Epithelial cell of proximal tubule (primary cell): ENCODE measurements around the gene MXI1. TPM values are rescaled to one million over a fixed set of nuclear protein-coding genes. Genes with fewer than 3 reads are reported as not detected.
A peak's percentile ranks its signal among the peaks of the same experiment; 100 is the strongest.

Experiments used
- DNase-seq: peaks from one replicate; pipeline ENCODE4 v3.0.0-alpha.2; 2011; ENCODE audit warnings: low read depth
- H3K4me3 ChIP-seq: 2 replicates; pipeline ENCODE4 v1.5.1; 2011; ENCODE audit warnings: low read depth, mild to moderate bottlenecking, low read length
- total RNA-seq: library from RNA; depleted of rRNA; stranded (reverse); fragments of >200 nt; gene quantifications from 2 replicates; pipeline ENCODE4 v1.2.3, GENCODE V29; 2015
- TF ChIP-seq, protein P1 (sequence below): conservative IDR thresholded peaks from 2 replicates; pipeline ENCODE4 v1.5.1; 2012; ENCODE audit warnings: low read depth, mild to moderate bottlenecking, low read length

The MXI1 gene
- 5.4 and 12.6 TPM in 2 replicates for total RNA-seq

DNA sequence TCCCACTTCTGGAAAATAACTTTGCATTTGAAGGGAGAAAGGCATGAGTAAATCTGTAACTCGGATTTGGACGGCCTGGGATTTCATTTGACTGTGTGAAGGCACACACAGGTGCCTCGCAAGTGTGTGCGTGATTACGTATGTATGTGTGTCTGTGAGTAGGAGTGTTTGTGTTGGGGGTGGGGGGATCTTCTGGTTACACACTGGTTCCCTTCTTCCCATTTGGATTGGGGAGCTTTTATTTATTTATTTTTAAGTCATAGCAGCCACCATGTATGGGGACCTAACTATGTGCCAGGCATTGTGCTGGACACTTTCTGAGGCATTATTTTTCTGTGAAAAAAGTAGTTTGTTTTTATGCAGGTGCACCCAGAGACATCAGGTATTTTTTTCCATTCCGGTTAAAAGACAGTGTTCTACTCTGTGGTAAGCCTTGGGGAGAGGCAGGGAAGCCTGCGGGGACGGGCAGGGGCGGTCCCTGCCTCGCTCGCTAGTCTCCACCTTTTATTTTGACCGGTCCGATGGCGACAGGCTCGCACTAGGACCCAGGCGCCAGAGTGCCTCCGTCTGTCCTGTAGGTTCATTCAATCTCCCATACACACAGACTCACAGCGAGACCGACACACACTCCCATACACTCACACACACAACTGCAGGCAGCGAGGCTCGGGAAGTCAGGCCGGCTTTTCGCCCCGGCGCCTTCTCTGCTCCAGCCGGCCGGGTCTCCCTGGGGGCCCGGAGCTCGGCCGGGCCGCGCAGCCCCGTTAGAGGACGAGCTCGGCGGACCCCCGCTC lies at the start of gene MXI1:
TSS of gene MXI1 (plus strand) at position 595 of the 794 bp plus-strand sequence. CDS start 204 bp downstream, outside the sequence.
- H3K4me3 ChIP-seq: peak within 1 kb of the TSS; percentile 90
- TF ChIP-seq, protein P1, sequence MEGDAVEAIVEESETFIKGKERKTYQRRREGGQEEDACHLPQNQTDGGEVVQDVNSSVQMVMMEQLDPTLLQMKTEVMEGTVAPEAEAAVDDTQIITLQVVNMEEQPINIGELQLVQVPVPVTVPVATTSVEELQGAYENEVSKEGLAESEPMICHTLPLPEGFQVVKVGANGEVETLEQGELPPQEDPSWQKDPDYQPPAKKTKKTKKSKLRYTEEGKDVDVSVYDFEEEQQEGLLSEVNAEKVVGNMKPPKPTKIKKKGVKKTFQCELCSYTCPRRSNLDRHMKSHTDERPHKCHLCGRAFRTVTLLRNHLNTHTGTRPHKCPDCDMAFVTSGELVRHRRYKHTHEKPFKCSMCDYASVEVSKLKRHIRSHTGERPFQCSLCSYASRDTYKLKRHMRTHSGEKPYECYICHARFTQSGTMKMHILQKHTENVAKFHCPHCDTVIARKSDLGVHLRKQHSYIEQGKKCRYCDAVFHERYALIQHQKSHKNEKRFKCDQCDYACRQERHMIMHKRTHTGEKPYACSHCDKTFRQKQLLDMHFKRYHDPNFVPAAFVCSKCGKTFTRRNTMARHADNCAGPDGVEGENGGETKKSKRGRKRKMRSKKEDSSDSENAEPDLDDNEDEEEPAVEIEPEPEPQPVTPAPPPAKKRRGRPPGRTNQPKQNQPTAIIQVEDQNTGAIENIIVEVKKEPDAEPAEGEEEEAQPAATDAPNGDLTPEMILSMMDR: no peak
- no peak for DNase-seq

DNA sequence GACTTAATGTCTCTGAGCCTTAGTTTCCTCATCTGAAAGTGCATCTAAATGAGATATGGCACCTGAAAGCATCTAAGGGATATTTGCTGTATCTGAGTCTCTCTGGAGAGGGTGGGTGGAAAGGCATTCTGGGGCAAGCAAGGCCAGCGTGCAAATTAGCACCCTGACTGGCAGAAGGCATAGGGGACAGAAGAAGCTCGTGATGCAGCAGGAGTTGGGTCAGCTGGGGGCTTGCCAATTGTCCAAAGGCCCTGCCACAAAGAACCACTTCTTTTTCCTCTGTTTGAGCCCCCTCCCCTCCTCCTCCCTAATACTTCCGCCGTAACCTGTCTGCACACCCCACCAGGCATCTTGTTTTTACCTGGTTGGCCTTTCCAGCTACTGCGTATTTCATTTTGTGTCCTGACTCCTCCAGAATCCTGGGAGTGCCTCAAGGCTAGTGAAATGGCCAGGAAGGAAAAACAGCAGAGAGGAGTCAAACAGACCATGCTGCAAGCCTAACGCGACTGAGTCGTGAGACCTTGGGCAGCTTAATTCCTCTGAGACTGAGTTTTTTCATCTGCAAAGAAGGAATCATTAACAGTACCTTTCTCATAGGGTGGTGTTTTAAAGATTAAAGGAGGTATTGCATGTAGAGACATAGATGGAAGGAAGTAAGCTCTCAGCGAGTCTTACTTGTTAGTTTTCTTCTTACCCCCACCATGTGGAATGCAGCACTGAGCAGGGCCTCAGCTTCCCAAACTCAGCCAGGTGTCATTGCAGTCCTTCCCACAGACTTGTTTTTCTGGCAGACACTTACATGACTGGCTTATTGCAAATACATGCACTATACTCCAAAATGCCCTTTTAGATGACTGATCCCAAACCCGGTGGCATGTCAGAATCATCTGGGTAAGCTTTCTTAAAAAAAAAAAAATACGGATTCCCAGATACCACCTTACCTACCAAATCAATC lies 49.1 kb upstream of the MXI1 start:
- DNase-seq: no peak
- TF ChIP-seq, protein P1: no peak
- H3K4me3 ChIP-seq: no peak overlapping the region

DNA sequence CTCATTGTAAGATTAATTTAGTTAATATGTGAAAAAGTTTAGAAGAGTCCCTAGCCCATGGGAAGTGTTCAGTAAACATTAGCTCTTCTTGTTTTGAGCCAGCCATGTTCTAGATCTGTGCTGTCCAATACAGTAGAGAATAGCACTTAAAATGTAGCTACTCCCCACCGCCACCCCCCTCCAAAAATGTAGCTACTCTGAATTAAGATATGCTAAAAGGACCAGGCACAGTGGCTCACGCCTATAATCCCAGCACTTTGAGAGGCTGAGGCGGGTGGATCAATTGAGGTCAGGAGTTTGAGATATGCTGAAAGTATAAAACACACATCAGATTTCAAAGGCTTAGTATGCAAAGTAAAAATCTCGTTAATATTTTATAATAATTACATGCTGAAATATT lies 47.3 kb upstream of the MXI1 start:
- no peak for DNase-seq
- no peak overlapping the region for H3K4me3 ChIP-seq
- TF ChIP-seq, protein P1: no peak

DNA sequence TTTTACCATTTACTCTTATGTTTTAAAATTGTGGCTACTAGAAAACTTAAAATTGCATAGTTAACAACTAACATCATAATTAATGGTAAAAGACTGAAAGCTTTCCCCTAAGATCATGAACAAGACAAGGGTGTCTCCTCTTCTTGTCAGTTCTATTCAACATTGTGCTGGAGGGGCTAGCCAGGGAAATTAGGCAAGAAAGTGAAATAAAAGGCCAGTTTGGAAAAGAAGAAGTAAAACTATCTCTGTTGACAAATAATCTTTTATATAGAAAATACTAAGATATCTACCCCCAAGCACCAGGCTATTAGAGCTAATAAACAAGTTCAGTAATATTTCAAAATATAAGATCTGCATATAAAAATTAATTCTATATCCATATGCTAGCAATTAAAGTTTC lies 46.9 kb upstream of the MXI1 start:
- DNase-seq: no peak
- no peak overlapping the region for H3K4me3 ChIP-seq
- TF ChIP-seq, protein P1: no peak

DNA sequence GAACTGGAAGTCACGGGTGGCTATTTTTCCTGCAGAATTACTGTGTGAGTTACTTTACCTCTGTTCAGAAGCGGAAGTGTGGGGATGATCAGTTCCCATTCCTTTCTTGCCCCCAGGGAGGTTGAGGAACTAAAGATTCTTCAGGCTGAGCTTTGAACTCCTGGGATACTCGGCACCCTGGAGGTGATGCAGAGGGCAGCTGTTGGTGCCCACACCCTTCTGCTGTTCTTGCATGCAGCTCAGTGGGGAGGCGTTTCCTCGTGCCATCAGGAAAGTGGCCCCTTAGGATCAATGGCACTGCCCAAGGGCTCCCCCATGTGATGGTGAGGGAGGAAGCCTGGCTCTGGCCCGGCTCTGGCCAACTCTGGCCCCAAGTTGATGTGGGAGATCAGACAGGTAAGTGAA lies 44.7 kb upstream of the MXI1 start:
- no peak overlapping the region for H3K4me3 ChIP-seq
- TF ChIP-seq, protein P1: no peak
- DNase-seq: no peak

DNA sequence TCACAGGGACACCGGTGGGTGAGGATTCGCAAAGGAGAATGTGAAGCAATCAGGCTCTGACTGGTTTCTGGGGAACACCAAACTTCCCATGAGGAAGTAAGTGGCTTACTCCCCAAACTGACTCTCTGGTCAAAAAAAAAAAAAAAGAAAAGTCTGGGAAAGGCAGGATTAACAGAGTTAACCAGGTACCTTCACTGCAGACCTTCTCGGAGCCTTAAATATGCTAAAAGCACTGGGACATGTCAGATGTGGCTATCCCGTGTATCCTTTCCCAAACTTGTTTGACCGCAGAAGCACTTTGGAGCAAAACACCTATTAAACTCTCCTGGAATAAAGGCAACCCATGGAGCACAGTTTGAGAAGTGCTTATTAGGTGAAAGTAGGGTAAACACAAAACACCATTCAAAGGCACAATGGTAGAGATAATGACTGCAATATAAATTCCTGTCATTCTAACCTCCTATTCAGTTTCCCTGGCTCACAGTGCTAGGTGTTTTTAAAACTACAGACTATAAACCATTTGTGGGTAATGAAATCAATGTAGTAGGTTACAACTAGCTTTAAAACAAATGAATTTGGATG lies 44.1 kb upstream of the MXI1 start:
- TF ChIP-seq, protein P1: no peak
- H3K4me3 ChIP-seq: no peak overlapping the region
- no peak for DNase-seq
